SU-DHL-6 (cell line): ENCODE measurements around the gene UMODL1.

Experiments used
- EZH2phosphoT487 ChIP-seq: fragments of 200-600 bp; sonication (generic), shearing (Covaris generic); conservative IDR thresholded peaks from 2 replicates; pipeline ENCODE4 v1.6.1; 2018; ENCODE audit warnings: mild to moderate bottlenecking, antibody characterized with exemption, low read length, moderate library complexity, mixed read lengths
- TF ChIP-seq, protein P1 (sequence below): fragments of 200-600 bp; sonication (generic); IDR thresholded peaks from one replicate; pipeline ENCODE4 v1.5.1; 2017; ENCODE audit warnings: antibody characterized with exemption, mild to moderate bottlenecking, low read length, moderate library complexity; ENCODE audit not compliant: insufficient read depth, poor library complexity, severe bottlenecking

DNA sequence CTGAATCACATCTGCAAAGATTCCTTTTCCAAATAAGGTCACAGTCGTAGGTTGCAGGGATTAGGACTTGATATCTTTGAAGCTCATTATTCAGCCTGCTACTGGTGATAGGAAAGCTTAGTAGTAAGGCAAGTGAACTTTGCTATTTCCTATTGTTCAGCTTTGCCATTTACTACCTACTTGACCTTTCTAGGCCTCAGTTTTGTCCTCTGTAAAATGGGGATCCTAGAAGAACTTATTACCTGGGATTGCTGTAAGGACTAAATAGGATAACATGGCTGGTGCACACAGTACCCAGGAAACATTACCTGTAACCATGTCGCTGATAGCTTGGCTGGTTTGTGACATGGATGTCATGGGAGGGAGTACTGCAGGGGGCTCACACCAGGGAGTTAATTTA lies 24.5 kb downstream of the UMODL1 start:
- TF ChIP-seq, protein P1, sequence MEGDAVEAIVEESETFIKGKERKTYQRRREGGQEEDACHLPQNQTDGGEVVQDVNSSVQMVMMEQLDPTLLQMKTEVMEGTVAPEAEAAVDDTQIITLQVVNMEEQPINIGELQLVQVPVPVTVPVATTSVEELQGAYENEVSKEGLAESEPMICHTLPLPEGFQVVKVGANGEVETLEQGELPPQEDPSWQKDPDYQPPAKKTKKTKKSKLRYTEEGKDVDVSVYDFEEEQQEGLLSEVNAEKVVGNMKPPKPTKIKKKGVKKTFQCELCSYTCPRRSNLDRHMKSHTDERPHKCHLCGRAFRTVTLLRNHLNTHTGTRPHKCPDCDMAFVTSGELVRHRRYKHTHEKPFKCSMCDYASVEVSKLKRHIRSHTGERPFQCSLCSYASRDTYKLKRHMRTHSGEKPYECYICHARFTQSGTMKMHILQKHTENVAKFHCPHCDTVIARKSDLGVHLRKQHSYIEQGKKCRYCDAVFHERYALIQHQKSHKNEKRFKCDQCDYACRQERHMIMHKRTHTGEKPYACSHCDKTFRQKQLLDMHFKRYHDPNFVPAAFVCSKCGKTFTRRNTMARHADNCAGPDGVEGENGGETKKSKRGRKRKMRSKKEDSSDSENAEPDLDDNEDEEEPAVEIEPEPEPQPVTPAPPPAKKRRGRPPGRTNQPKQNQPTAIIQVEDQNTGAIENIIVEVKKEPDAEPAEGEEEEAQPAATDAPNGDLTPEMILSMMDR = no peak
- TF ChIP-seq EZH2phosphoT487 = no peak
